ENCODE measurements around the gene PTTG1IP. TPM values are rescaled to one million over a fixed set of nuclear protein-coding genes. Genes with fewer than 3 reads are reported as not detected.
A peak's percentile ranks its signal among the peaks of the same experiment; 100 is the strongest.

The PTTG1IP gene
- total RNA-seq, 1 donor from 2014 or later, result 194 TPM

GRCh38 chr21:44910229-44911067, 37.0 kb upstream of the PTTG1IP start:
- DNase-seq (ENCODE audit: low spot score), result no peak
- intact Hi-C loops (cut with DNase I), result no loop called here

- DNase-seq (ENCODE audit: low spot score), result no peak
- intact Hi-C loops (cut with DNase I), result no loop called here
These were observed 36.2 kb upstream of the PTTG1IP start for GRCh38 chr21:44909719-44910118.

GRCh38 chr21:44908908-44909307, 35.4 kb upstream of the PTTG1IP start:
- no peak for DNase-seq (ENCODE audit: low spot score)
- intact Hi-C loops (cut with DNase I), result no loop called here

- intact Hi-C loops (cut with DNase I), result no loop called here
- DNase-seq (ENCODE audit: low spot score), result peak; percentile 89
These were observed 34.7 kb upstream of the PTTG1IP start for GRCh38 chr21:44907966-44908895.

- DNase-seq (ENCODE audit: low spot score), result no peak
- intact Hi-C loops (cut with DNase I), result no loop called here
These were observed 33.9 kb upstream of the PTTG1IP start for GRCh38 chr21:44907225-44907965.

GRCh38 chr21:44905728-44906090, 32.2 kb upstream of the PTTG1IP start:
- DNase-seq (ENCODE audit: low spot score), result no peak
- intact Hi-C loops (cut with DNase I), result no loop called here

GRCh38 chr21:44905016-44905727, 31.7 kb upstream of the PTTG1IP start:
- no peak for DNase-seq (ENCODE audit: low spot score)
- intact Hi-C loops (cut with DNase I), result no loop called here

- intact Hi-C loops (cut with DNase I), result no loop called here
- DNase-seq (ENCODE audit: low spot score), result no peak
These were observed 30.8 kb upstream of the PTTG1IP start for GRCh38 chr21:44904141-44904923.

GRCh38 chr21:44903689-44904088, 30.2 kb upstream of the PTTG1IP start:
- intact Hi-C loops (cut with DNase I), result no loop called here
- DNase-seq (ENCODE audit: low spot score), result no peak

- no peak for DNase-seq (ENCODE audit: low spot score)
- intact Hi-C loops (cut with DNase I), result no loop called here
These were observed 29.7 kb upstream of the PTTG1IP start for GRCh38 chr21:44903050-44903685.

- intact Hi-C loops (cut with DNase I), result no loop called here
- no peak for DNase-seq (ENCODE audit: low spot score)
These were observed 29.0 kb upstream of the PTTG1IP start for GRCh38 chr21:44902268-44903049.

- intact Hi-C loops (cut with DNase I), result no loop called here
- DNase-seq (ENCODE audit: low spot score), result peak; percentile 70
These were observed 28.0 kb upstream of the PTTG1IP start for GRCh38 chr21:44901391-44902074.

- intact Hi-C loops (cut with DNase I), result no loop called here
- DNase-seq (ENCODE audit: low spot score), result peak; percentile 61
These were observed 27.2 kb upstream of the PTTG1IP start for GRCh38 chr21:44900559-44901251.

- DNase-seq (ENCODE audit: low spot score), result peak; percentile 63
- intact Hi-C loops (cut with DNase I), result no loop called here
These were observed 26.5 kb upstream of the PTTG1IP start for GRCh38 chr21:44899768-44900558.

All from cardiac septum (tissue), 1 donor.